ENCODE data around the gene ACACA. TPM values are rescaled to one million over a fixed set of nuclear protein-coding genes. Genes with fewer than 3 reads are reported as not detected.

ACACA gene
- total and polyA plus RNA-seq, 9 of the 15 experiments (the other 6 are each of a cell fraction or from before 2014, with no cell fraction given): 35.9 to 135 (median 88.4) TPM

- no peak overlapping the region for H3K4me3 ChIP-seq
- intact Hi-C loops (cut with micrococcal nuclease): loop anchor here (10.0 kb wide), 1 partner anchor 586 kb away; no protein-coding TSS in a partner anchor
- FAIRE-seq (no peak), DNase-seq (ENCODE audit: extremely low read depth in 1 of 4, low spot score in 3 of 4) (no peak), ATAC-seq (no peak)
- peaks cover 0 to 10% of the 10 kb centered on the region in 2 experiments; a peak in 3 of 5 replicates for H3K4me1 ChIP-seq (replicated peaks in 1 of 2; ENCODE audit: control insufficient read depth in 2 of 2, insufficient read depth in 2 of 2, low read length in 2 of 2)
- ChIA-PET POLR2A (interaction anchor here (0.7 to 1.8 kb wide), 2 partner anchors 8 to 20 kb away, joined by 3 to 6 read pairs; no protein-coding TSS in a partner anchor), CTCF (ENCODE audit: low intra/inter-chr PET ratio) (no interaction called here)
- in situ Hi-C loops (cut with MboI): no loop called here
- no peak overlapping the region for H3K4me2 ChIP-seq (ENCODE audit: insufficient read depth, low read length)
- no peak overlapping the region for H2AFZ ChIP-seq (ENCODE audit: low read depth, low read length)
- no peak for TF ChIP-seq PBX2 (CRISPR knock-in tag; IDR thresholded peaks at IDR 0.05; ENCODE audit: low read depth)
- 0 out of 2 replicates have a peak, but pooled peaks have one; percentile 37 for TF ChIP-seq PBX2 (tag; conservative IDR thresholded peaks at IDR 0.05; ENCODE audit: low read depth)
- no peak for TF ChIP-seq CHAMP1 (IDR thresholded peaks at IDR 0.05)
- TF ChIP-seq RCOR1 (IDR thresholded peaks at IDR 0.05; ENCODE audit: borderline replicate concordance in 1 of 2, low read depth in 2 of 2, low read length in 2 of 2): no peak
- no peak for TF ChIP-seq ETV5 (CRISPR knock-in tag; IDR thresholded peaks at IDR 0.05; ENCODE audit: low read depth)
- TF ChIP-seq ZBTB26 (CRISPR knock-in tag; IDR thresholded peaks at IDR 0.05): no peak
- peak; percentile 26 for TF ChIP-seq MEIS2 (IDR thresholded peaks at IDR 0.05; ENCODE audit: partially characterized antibody)
- peak; percentile 37; the same call in 1 of the 2 replicates for TF ChIP-seq NFE2 (IDR thresholded peaks at IDR 0.05; ENCODE audit: low read depth)
- TF ChIP-seq MAFG (tag; conservative IDR thresholded peaks at IDR 0.05): peak; percentile 39; the same call in 1 of the 2 replicates
- TF ChIP-seq RBM17 (IDR thresholded peaks at IDR 0.05; ENCODE audit: borderline replicate concordance, low read depth, low read length): no peak
- no peak for TF ChIP-seq RBM22 (IDR thresholded peaks at IDR 0.05; ENCODE audit: low read depth, low read length, poor library complexity, severe bottlenecking)
- 37% methylated on average over 2 of the region's 2 CpGs for WGBS (ENCODE audit: insufficient coverage, low coverage, missing lambda C conversion rate)
- H3K27ac ChIP-seq (ENCODE audit: extremely low read depth, low read depth, low read length): no peak overlapping the region
- no peak overlapping the region for H3K9ac ChIP-seq (ENCODE audit: insufficient read depth in 1 of 2, low read depth in 2 of 2, low read length in 2 of 2)
- H4K20me1 ChIP-seq (replicated peaks; ENCODE audit: control insufficient read depth, insufficient read depth, low read length): no peaks in the 10 kb centered on the region
- no peaks in the 10 kb centered on the region for H3K79me2 ChIP-seq (ENCODE audit: control insufficient read depth, insufficient read depth, low read length)
- BruUV-seq (replicated peaks): no TSS peak
- no peaks in the 10 kb centered on the region for H3K9me1 ChIP-seq (ENCODE audit: control insufficient read depth, insufficient read depth, low read length)
- peaks cover 96% of the 10 kb centered on the region for H3K36me3 ChIP-seq (ENCODE audit: control insufficient read depth, insufficient read depth, low read length)
- no peaks in the 10 kb centered on the region for H3K27me3 ChIP-seq (ENCODE audit: control insufficient read depth in 2 of 2, insufficient read depth in 2 of 2, low read length in 2 of 2)
- no peaks in the 10 kb centered on the region for H3K9me3 ChIP-seq (replicated peaks; ENCODE audit: control insufficient read depth, insufficient read depth, low read depth, low read length)
Observed at GRCh38 chr17:37211136-37211535, 195.5 kb downstream of the ACACA start.

Measured in K562 (cell line).